ENCODE results near the gene MKKS. TPM values are rescaled to one million over a fixed set of nuclear protein-coding genes. Genes with fewer than 3 reads are reported as not detected.

Gene MKKS
- total RNA-seq, 1 experiment from 2014 or later = 10.6 TPM

GRCh38 chr20:10352934-10353824 is 80.8 kb downstream of the MKKS start:
- TF ChIP-seq CTCF (conservative IDR thresholded peaks at IDR 0.05) = no peak
- no peaks in the 10 kb centered on the region for H3K79me2 ChIP-seq (ENCODE audit: insufficient read depth, low read length)
- H2BK12ac ChIP-seq (ENCODE audit: insufficient read length, low read depth, low read length) = no peak overlapping the region
- no peak overlapping the region for H3K14ac ChIP-seq (ENCODE audit: insufficient read depth, low read length)
- H3K9ac ChIP-seq (ENCODE audit: extremely low read depth, insufficient read length, low read length) = no peak overlapping the region
- H3K27me3 Mint-ChIP-seq (ENCODE audit: low read depth) = no peaks in the 10 kb centered on the region; the same call in 1 of the 2 replicates
- no peak overlapping the region for H3K4me2 ChIP-seq (ENCODE audit: insufficient read depth, insufficient read length, low read length)
- H3K4me1 Mint-ChIP-seq = peaks cover 29 to 38% of the 10 kb centered on the region in 2 experiments
- no peak for DNase-seq
- no peak overlapping the region for H4K8ac ChIP-seq (replicated peaks; ENCODE audit: insufficient read length, low read depth, low read length)
- H2BK5ac ChIP-seq (ENCODE audit: insufficient read length, low read length) = no peak overlapping the region
- H3K56ac ChIP-seq (ENCODE audit: insufficient read length, low read depth, low read length) = no peak overlapping the region
- H4K20me1 ChIP-seq (ENCODE audit: control insufficient read depth, insufficient read depth, insufficient read length) = no peaks in the 10 kb centered on the region
- H3K4me3 Mint-ChIP-seq = no peak overlapping the region; a peak in 1 of 5 replicates
- H3K9me3 Mint-ChIP-seq = no peaks in the 10 kb centered on the region
- H3K4ac ChIP-seq (ENCODE audit: low read depth, low read length) = no peak overlapping the region
- H3K27me3 ChIP-seq (ENCODE audit: insufficient read depth, low read length) = no peaks in the 10 kb centered on the region
- H2BK120ac ChIP-seq (ENCODE audit: low read depth, low read length, poor library complexity, severe bottlenecking) = no peak overlapping the region
- H3K9me3 ChIP-seq (ENCODE audit: control insufficient read depth, low read depth, low read length) = no peaks in the 10 kb centered on the region
- no peak overlapping the region for H2AFZ ChIP-seq (ENCODE audit: low read length)
- H3K27ac ChIP-seq (ENCODE audit: insufficient read length, low read depth, low read length) = peak overlapping the region; percentile 79
- peaks cover 0 to 4% (median 0%) of the 10 kb centered on the region in 3 experiments; a peak in 1 of 7 replicates for H3K36me3 Mint-ChIP-seq (ENCODE audit: insufficient read depth in 1 of 3, low read depth in 3 of 3)
- H3K4me1 ChIP-seq (ENCODE audit: insufficient read depth, low read length) = peaks cover 9% of the 10 kb centered on the region; the same call in 1 of the 2 replicates
- H3K23ac ChIP-seq (ENCODE audit: insufficient read length, low read depth, low read length) = no peak overlapping the region
- H3K18ac ChIP-seq (ENCODE audit: insufficient read length, low read depth, low read length) = no peak overlapping the region
- H4K5ac ChIP-seq (ENCODE audit: insufficient read length, low read depth, low read length) = no peak overlapping the region
- H3K79me1 ChIP-seq (ENCODE audit: insufficient read depth, low read depth, low read length, poor library complexity, severe bottlenecking) = no peaks in the 10 kb centered on the region
- H2BK15ac ChIP-seq (ENCODE audit: low read depth, low read length) = no peak overlapping the region
- H3T11ph ChIP-seq (ENCODE audit: low read length) = no peak overlapping the region
- H2BK20ac ChIP-seq (ENCODE audit: low read depth, low read length, poor library complexity, severe bottlenecking) = no peak overlapping the region
- H3K23me2 ChIP-seq (ENCODE audit: insufficient read length, low read depth, low read length, poor library complexity, severe bottlenecking) = no peaks in the 10 kb centered on the region
- peak overlapping the region in 2 of 3 experiments; percentile 41 to 99; a peak in 5 of 7 replicates for H3K27ac Mint-ChIP-seq
- no peak overlapping the region for H2AK5ac ChIP-seq (ENCODE audit: insufficient read length, low read length)
- no CpG with 5 or more reads among the region's 6 CpGs for WGBS (ENCODE audit: extremely low coverage, insufficient read length, low lambda C conversion rate)
- H4K91ac ChIP-seq (ENCODE audit: insufficient read length, low read depth, low read length) = no peak overlapping the region

Other genes starting within 250 kb of the MKKS start
- 0.13 and 0.35 TPM in 2 replicates for gene SNAP25, start 215.4 kb downstream of the MKKS start, total RNA-seq (2021)
- gene SLX4IP, start 1.1 kb upstream of the MKKS start, total RNA-seq (2021) = 7.1 and 7.9 TPM in 2 replicates
- gene JAG1, start 239.8 kb upstream of the MKKS start, total RNA-seq (2021) = 54.0 and 58.1 TPM in 2 replicates